ENCODE results near the gene TPSD1. TPM values are rescaled to one million over a fixed set of nuclear protein-coding genes. Genes with fewer than 3 reads are reported as not detected.

The TPSD1 gene
- total and polyA plus RNA-seq, 7 experiments from 2014 or later, result not detected

DNA sequence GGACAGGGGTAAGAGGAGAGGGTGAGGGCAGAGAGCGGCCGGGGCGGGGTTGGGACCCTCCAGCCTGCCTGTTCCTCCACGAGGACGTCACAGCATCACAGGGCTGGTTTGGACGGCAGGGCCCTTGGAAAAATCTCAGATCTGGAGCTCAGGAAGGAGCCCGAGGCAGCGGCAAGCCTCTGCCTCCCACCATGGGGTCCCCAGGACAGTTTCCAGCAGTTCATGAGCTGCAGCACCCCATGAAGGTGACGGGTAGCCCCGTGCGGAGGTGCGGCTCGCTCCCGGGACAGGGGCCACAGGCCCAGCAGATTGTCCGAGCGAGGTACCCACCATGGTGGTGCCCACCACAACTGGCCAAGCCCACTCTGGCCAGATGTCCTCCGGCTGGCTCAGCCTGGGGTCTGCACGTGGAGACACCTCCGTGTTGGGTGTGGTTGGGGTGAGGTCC lies 21.3 kb downstream of the TPSD1 start:
- ATAC-seq (no peak), DNase-seq (no peak)
- ChIA-PET CTCF (no interaction called here), POLR2A (no interaction called here)
- Mint-ChIP-seq H3K9me3 (no peaks in the 10 kb centered on the region), H3K4me3 (no peak overlapping the region), H3K27me3 (peaks cover 2 to 28% (median 15%) of the 10 kb centered on the region in 5 donors), H3K27ac (no peak overlapping the region), H3K4me1 (peaks cover 0 to 5% (median 0%) of the 10 kb centered on the region in 7 donors), H3K36me3 (no peaks in the 10 kb centered on the region)
- Histone ChIP-seq H3K9me3 (ENCODE audit: control insufficient read depth in 2 of 3, low read length in 3 of 3) (no peaks in the 10 kb centered on the region), H3K4me3 (ENCODE audit: low read length) (no peak overlapping the region), H3K36me3 (ENCODE audit: control insufficient read depth in 2 of 3, insufficient read depth in 3 of 3, low read length in 3 of 3) (no peaks in the 10 kb centered on the region), H3K4me1 (ENCODE audit: control insufficient read depth in 2 of 2, insufficient read depth in 2 of 2, low read length in 2 of 2) (no peaks in the 10 kb centered on the region), H3K27me3 (ENCODE audit: control insufficient read depth in 2 of 2, insufficient read depth in 2 of 2, low read length in 2 of 2) (no peaks in the 10 kb centered on the region), H3K27ac (ENCODE audit: low read depth, low read length) (no peak overlapping the region)
- intact Hi-C loops (cut with micrococcal nuclease), result no loop called here

DNA sequence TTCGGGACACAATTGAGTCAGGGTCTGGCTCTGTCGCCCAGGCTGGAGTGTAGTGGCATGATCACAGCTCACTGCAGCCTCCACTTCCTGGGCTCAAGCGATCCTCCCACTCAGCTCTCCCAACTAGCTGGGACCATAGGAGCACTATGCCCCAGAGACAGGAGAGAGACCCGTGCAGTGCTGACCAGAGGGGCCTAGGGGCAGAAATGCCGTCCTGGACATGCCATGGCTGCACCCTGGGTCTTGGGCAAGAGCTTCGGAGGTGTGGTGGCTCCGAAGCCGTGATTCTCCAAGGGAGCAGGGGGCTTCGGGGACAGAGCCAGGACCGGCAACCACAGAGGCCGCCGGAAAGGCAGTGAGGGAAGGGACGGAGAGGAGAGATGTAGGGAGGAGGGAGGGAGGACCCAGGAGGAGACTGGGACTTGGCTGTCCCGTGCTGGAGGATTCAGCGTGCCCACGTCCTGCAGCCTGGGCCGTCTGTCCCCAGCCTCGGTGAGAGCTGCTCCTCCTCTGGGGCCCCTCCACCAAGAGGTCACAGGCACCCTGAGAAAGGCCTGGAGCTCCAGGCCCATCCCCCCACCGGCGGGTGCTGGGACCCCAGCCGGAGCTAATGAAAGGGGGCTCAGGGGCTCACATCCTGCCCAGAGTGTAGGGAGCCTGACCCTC lies 21.9 kb downstream of the TPSD1 start:
- H3K9me3 ChIP-seq (ENCODE audit: control insufficient read depth in 2 of 3, low read length in 3 of 3), result no peaks in the 10 kb centered on the region

GRCh38 chr16:1278477-1278876 lies 22.6 kb downstream of the TPSD1 start:
- Mint-ChIP-seq H3K27me3 (peaks cover 0 to 19% (median 9%) of the 10 kb centered on the region in 5 donors), H3K27ac (no peak overlapping the region), H3K4me3 (no peak overlapping the region), H3K36me3 (no peaks in the 10 kb centered on the region), H3K9me3 (no peaks in the 10 kb centered on the region), H3K4me1 (peaks cover 0 to 8% (median 0%) of the 10 kb centered on the region in 7 donors)
- no peaks in the 10 kb centered on the region for H3K27me3 ChIP-seq (ENCODE audit: control insufficient read depth in 2 of 2, insufficient read depth in 2 of 2, low read length in 2 of 2)
- ChIA-PET POLR2A (no interaction called here), CTCF (no interaction called here)
- H3K9me3 ChIP-seq (ENCODE audit: control insufficient read depth in 2 of 3, low read length in 3 of 3), result no peaks in the 10 kb centered on the region
- DNase-seq (no peak), ATAC-seq (no peak)
- H3K4me3 ChIP-seq (ENCODE audit: low read length), result no peak overlapping the region
- intact Hi-C loops (cut with micrococcal nuclease), result no loop called here
- H3K36me3 ChIP-seq (ENCODE audit: control insufficient read depth in 2 of 3, insufficient read depth in 3 of 3, low read length in 3 of 3), result no peaks in the 10 kb centered on the region
- no peak overlapping the region for H3K27ac ChIP-seq (ENCODE audit: low read depth, low read length)
- no peaks in the 10 kb centered on the region for H3K4me1 ChIP-seq (ENCODE audit: control insufficient read depth in 2 of 2, insufficient read depth in 2 of 2, low read length in 2 of 2)

More for the DNA sequence above, 21.9 kb downstream of the TPSD1 start:
- Mint-ChIP-seq H3K27me3 (peaks cover 1 to 26% (median 14%) of the 10 kb centered on the region in 5 donors), H3K9me3 (no peaks in the 10 kb centered on the region), H3K27ac (no peak overlapping the region), H3K4me1 (peaks cover 0 to 5% (median 0%) of the 10 kb centered on the region in 7 donors), H3K36me3 (no peaks in the 10 kb centered on the region), H3K4me3 (no peak overlapping the region)
- intact Hi-C loops (cut with micrococcal nuclease), result no loop called here
- no peaks in the 10 kb centered on the region for H3K4me1 ChIP-seq (ENCODE audit: control insufficient read depth in 2 of 2, insufficient read depth in 2 of 2, low read length in 2 of 2)
- no peak for ATAC-seq
- ChIA-PET POLR2A (no interaction called here), CTCF (no interaction called here)
- DNase-seq, result no peak
- H3K4me3 ChIP-seq (ENCODE audit: low read length), result no peak overlapping the region
- no peak overlapping the region for H3K27ac ChIP-seq (ENCODE audit: low read depth, low read length)
- no peaks in the 10 kb centered on the region for H3K36me3 ChIP-seq (ENCODE audit: control insufficient read depth in 2 of 3, insufficient read depth in 3 of 3, low read length in 3 of 3)
- H3K27me3 ChIP-seq (ENCODE audit: control insufficient read depth in 2 of 2, insufficient read depth in 2 of 2, low read length in 2 of 2), result no peaks in the 10 kb centered on the region

GRCh38 chr16:1279081-1279944 lies 23.4 kb downstream of the TPSD1 start:
- no peaks in the 10 kb centered on the region for H3K9me3 Mint-ChIP-seq
- Histone ChIP-seq H3K4me1 (ENCODE audit: control insufficient read depth in 2 of 2, insufficient read depth in 2 of 2, low read length in 2 of 2) (no peaks in the 10 kb centered on the region), H3K9me3 (ENCODE audit: control insufficient read depth in 2 of 3, low read length in 3 of 3) (no peaks in the 10 kb centered on the region), H3K27ac (ENCODE audit: low read depth, low read length) (no peak overlapping the region), H3K36me3 (ENCODE audit: control insufficient read depth in 2 of 3, insufficient read depth in 3 of 3, low read length in 3 of 3) (no peaks in the 10 kb centered on the region), H3K27me3 (ENCODE audit: control insufficient read depth in 2 of 2, insufficient read depth in 2 of 2, low read length in 2 of 2) (no peaks in the 10 kb centered on the region), H3K4me3 (ENCODE audit: low read length) (no peak overlapping the region)
- POLR2A ChIA-PET, result no interaction called here
- DNase-seq (no peak), ATAC-seq (no peak)
- CTCF ChIA-PET, result no interaction called here
- H3K36me3 Mint-ChIP-seq, result no peaks in the 10 kb centered on the region
- H3K27ac Mint-ChIP-seq, result no peak overlapping the region
- intact Hi-C loops (cut with micrococcal nuclease), result no loop called here
- no peak overlapping the region for H3K4me3 Mint-ChIP-seq
- peaks cover 0 to 10% (median 0%) of the 10 kb centered on the region in 7 donors for H3K4me1 Mint-ChIP-seq
- H3K27me3 Mint-ChIP-seq, result peaks cover 0 to 17% (median 9%) of the 10 kb centered on the region in 5 donors

DNA sequence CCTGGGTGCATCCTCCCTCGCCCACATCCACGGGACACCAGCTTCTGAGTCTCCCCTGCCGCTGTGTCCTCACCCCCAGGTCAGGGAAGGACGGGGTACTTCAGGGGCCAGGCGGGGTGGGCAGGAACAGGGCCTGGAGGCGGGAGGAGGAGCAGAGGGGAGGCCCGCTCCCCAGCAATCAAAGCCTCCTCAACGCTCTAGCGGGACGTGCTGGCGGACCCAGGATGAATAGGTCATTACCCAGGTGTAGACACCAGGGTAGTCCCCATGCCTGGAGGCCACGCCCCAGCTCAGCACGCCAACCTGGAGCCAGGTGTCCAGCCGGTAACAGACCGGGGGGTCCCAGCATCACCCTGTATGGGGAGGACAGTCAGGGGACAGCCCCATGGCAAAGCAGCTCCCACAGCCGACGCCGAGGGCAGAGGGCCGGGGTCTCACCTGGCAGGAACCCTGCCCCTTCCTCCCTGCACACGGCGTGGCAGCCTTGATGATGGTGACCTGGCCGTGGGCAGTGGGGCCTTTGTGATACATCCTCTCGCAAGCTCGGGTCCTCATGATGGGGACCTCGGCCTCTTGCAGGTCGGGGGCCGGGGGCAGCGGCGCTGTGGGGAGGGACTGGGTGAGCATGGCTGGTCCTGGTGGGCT lies 24.2 kb downstream of the TPSD1 start:
- ATAC-seq, result no peak
- H3K4me3 ChIP-seq (ENCODE audit: low read length), result no peak overlapping the region
- CTCF ChIA-PET, result no interaction called here

GRCh38 chr16:1280783-1281182 lies 24.9 kb downstream of the TPSD1 start:
- Mint-ChIP-seq H3K27ac (no peak overlapping the region), H3K27me3 (peaks cover 0 to 13% (median 6%) of the 10 kb centered on the region in 5 donors)

More for the DNA sequence above, 24.2 kb downstream of the TPSD1 start:
- Mint-ChIP-seq H3K9me3 (no peaks in the 10 kb centered on the region), H3K4me1 (peaks cover 0 to 10% (median 0%) of the 10 kb centered on the region in 7 donors), H3K36me3 (no peaks in the 10 kb centered on the region), H3K27me3 (peaks cover 0 to 17% (median 9%) of the 10 kb centered on the region in 5 donors), H3K4me3 (no peak overlapping the region), H3K27ac (no peak overlapping the region)
- POLR2A ChIA-PET, result no interaction called here
- H3K9me3 ChIP-seq (ENCODE audit: control insufficient read depth in 2 of 3, low read length in 3 of 3), result no peaks in the 10 kb centered on the region
- no peak overlapping the region for H3K27ac ChIP-seq (ENCODE audit: low read depth, low read length)
- H3K36me3 ChIP-seq (ENCODE audit: control insufficient read depth in 2 of 3, insufficient read depth in 3 of 3, low read length in 3 of 3), result no peaks in the 10 kb centered on the region
- intact Hi-C loops (cut with micrococcal nuclease), result no loop called here
- no peak for DNase-seq
- no peaks in the 10 kb centered on the region for H3K4me1 ChIP-seq (ENCODE audit: control insufficient read depth in 2 of 2, insufficient read depth in 2 of 2, low read length in 2 of 2)
- H3K27me3 ChIP-seq (ENCODE audit: control insufficient read depth in 2 of 2, insufficient read depth in 2 of 2, low read length in 2 of 2), result no peaks in the 10 kb centered on the region

More at GRCh38 chr16:1280783-1281182, 24.9 kb downstream of the TPSD1 start:
- Histone ChIP-seq H3K27me3 (ENCODE audit: control insufficient read depth in 2 of 2, insufficient read depth in 2 of 2, low read length in 2 of 2) (no peaks in the 10 kb centered on the region), H3K4me1 (ENCODE audit: control insufficient read depth in 2 of 2, insufficient read depth in 2 of 2, low read length in 2 of 2) (no peaks in the 10 kb centered on the region), H3K27ac (ENCODE audit: low read depth, low read length) (no peak overlapping the region), H3K4me3 (ENCODE audit: low read length) (no peak overlapping the region), H3K36me3 (ENCODE audit: control insufficient read depth in 2 of 3, insufficient read depth in 3 of 3, low read length in 3 of 3) (no peaks in the 10 kb centered on the region), H3K9me3 (ENCODE audit: control insufficient read depth in 2 of 3, low read length in 3 of 3) (no peaks in the 10 kb centered on the region)
- Mint-ChIP-seq H3K36me3 (no peaks in the 10 kb centered on the region), H3K4me1 (peaks cover 0 to 10% (median 0%) of the 10 kb centered on the region in 7 donors), H3K4me3 (no peak overlapping the region), H3K9me3 (no peaks in the 10 kb centered on the region)
- ChIA-PET POLR2A (no interaction called here), CTCF (no interaction called here)
- no peak for DNase-seq
- ATAC-seq, result no peak
- intact Hi-C loops (cut with micrococcal nuclease), result no loop called here

Measured in naive thymus-derived CD4-positive, alpha-beta T cell (primary cell).